ENCODE data around the gene ANKRD49.
"Not testable (repeated sequence)": the region's sequence is repeated elsewhere in the genome, so short reads cannot be mapped to it uniquely, and the experiment has no call there.

ANKRD49 gene

GRCh38 chr11:94506513-94506912, 12.7 kb downstream of the ANKRD49 start:
- not testable (repeated sequence) for DNase-seq

DNA sequence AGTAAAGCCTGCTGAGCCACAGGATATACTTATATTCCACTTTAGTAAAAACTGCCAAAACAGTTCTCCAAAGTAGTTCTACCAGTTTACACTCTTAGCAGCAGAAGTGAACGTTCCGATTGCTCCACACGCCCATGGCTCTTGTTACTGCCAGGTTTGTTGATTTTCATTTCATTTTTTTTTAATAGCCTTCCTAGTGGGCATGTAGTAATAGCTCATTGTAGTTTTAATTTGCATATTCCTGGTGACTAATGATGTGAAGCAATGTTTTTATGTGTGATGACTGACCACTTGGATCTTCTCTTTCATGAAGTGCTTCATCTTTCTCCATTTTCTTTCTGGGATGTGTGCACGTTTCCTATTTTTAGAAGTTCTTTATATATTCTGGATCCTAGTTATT, 13.7 kb downstream of the ANKRD49 start:
- no peak for DNase-seq

DNA sequence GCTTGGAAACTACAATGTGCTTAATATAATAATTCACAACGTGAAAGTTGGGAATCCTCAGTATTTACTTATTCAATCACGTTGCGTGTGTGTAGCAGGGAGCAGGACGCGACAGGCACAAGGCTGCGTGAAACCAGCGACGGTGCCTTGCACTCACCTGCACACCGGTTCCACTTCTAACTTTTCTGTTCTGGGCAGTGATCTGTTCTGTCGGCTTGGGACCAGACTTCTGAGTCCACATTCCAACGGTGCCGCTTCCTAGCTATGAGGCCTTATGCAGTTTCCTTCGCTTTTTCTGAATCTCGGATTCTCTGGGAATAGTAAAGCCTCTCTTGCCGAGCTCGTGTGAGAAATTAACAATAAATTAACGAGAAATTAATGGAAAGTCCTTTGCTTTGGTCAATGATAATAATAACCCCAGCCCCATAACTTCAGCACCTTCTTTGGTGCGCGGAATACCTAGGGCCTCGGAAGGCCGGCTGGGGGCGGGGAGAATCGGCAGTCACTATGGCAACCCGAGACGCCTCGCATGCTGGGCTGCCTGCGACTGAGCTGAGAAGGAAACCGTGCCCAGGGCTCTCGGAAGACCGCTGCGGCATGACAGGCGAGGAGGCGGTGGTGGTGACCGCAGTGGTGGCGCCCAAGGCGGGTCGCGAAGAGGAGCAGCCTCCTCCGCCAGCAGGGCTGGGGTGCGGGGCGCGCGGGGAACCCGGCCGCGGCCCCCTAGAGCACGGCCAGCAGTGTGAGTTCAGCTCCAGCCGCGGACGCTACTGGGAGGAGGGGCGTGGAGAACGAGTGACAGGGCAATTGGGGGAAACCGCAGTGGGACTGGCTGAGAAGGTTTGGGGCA, 18.4 kb downstream of the ANKRD49 start, which contains the start of gene C11orf97:
TSS of gene C11orf97 (plus strand) at position 530 of the 850 bp plus-strand sequence. CDS start at position 598, 68 bp downstream.
- DNase-seq, result peak in 53 of 56 donors; percentile 7 to 77 (median 51)

GRCh38 chr11:94513091-94513490, 19.3 kb downstream of the ANKRD49 start:
- DNase-seq, result no peak

DNA sequence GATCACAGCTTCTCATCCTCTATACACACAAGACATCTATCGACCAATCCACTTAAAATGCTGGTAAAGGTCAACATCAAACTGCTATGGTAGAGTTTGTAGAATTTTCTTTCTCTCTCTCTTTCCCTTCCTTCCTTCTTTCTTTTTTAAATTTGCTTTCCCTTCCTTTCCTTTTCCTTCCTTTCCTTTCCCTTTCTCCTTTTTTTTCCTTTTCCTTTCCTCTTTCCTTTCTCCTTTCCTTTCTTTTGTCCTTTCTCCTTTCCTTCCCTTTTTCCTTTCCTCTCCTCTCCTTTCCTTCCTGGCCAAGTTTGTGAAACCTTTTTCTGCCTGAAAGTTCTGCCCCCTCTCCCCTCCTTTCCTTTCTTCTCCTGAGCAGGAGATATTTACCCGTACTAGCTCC, 21.6 kb downstream of the ANKRD49 start:
- DNase-seq, result no peak

- DNase-seq, result no peak
These were observed 22.9 kb downstream of the ANKRD49 start for GRCh38 chr11:94516725-94517124.

DNA sequence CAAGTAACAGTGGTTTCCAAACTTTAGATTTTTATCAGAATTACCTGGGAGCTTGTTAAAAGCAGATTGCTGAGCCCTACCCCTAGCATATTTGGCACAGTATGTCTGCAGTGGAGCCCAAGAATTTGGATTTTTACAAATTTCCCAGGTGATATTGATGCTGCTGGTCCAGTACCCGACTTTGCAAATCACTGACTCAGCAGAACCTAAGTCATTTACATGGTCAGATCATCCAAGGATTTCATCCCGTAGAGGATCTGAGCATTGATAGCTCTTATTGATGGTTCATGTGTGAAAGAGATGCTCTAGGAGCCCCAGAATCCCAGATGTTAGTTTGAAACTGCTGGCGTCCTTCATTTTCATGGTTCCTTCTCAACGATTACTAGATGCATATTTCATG, 24.5 kb downstream of the ANKRD49 start:
- no peak for DNase-seq

- peak in 3 of 56 donors; percentile 3 to 34 (median 10) for DNase-seq
These were observed 25.8 kb downstream of the ANKRD49 start for GRCh38 chr11:94519478-94520084.

- DNase-seq, result no peak
These were observed 27.9 kb downstream of the ANKRD49 start for GRCh38 chr11:94521684-94522083.

DNA sequence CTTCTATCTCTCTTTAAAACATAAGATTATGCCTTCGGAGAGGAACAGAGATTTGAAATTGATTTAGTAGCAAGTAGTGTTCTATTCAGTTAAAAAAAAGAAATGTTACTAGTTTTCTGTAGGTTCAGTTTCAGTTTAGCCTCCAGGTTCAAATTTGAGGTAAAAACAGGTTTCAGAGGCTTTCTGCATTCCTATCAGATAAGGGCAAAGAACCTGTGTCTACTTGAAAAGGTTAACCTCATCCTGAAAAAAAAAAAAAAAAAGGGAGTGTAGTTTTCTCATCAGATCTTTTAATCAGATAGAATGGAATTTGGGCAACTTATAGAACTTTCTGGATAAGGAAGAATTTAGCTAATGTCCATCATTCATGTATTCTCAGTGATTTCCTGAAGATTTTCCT, 30.6 kb downstream of the ANKRD49 start:
- DNase-seq, result no peak

DNA sequence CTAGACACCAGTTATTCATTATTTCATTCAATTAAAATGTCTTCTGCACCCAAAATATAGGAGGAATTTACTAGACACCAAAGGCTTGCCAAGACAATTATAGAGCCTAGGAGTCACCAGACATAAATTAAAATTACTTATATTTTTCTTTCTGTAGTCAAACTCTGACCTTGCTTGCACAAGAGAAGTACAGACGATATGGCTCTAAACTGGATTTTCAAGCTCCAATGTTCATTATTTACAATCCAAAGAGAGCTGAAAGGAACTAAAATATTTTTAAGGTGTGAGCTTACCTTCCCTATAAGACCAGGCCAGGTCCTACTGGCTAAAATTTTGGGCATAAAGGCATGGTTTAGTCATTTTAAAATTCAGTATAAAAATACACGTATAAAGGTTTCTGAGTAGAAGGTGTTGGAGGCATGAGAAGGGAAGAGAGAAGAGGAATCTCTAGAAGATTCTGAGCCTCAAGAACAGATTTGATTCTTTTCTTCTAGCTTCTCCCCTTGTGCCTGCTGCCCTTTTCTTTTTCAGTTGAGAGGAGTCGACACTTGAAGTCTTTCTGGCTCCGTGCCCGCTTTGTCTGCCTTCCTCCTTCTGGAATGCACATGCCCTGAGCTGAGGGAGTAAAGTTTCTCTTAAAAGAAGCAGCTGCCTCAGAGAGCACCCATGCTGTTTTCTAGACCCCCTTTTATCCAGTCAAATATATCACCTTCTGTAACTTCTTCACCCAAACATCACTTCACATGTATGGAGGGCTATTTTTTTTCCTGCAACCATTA, 32.0 kb downstream of the ANKRD49 start:
- DNase-seq, result peak in 11 of 56 donors; percentile 5 to 62 (median 15)

DNA sequence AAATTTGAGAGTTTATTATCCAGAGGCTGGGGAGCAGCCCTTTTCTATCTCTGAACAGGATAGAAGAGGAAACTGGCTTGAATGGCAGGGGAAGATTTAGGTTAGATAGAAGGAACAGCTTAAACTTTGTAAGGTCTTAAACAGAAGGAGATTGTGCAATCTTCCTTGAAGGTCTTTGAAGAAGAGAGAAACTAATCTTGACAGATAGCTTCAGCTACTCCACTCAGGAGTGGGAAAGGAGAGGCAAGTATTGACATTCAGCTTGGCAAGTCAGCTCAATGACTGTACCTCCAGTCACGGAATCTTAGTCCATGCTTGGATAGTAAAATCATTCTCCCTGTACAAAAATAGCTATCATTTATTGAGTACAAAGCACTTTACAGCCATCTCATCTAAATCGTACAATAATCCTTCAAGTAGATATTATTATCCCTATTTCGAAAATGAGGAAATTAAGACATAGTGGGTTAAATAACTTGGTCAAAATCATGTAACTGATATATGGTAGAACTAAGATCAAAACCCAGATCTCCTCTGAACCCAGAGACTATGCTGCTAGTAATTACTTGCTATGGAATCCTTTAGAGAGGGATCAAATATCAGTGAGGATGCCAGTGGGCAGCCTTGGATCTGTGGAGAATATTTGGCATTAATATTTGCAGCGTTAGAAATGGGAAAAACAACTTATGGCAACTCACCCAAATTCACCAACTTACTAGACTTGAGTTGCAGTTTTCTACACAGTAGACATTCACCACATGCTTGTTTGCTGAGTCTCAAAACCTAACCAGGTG, 33.1 kb downstream of the ANKRD49 start:
- DNase-seq, result no peak

- no peak for DNase-seq
These were observed 34.8 kb downstream of the ANKRD49 start for GRCh38 chr11:94528551-94528950.

DNA sequence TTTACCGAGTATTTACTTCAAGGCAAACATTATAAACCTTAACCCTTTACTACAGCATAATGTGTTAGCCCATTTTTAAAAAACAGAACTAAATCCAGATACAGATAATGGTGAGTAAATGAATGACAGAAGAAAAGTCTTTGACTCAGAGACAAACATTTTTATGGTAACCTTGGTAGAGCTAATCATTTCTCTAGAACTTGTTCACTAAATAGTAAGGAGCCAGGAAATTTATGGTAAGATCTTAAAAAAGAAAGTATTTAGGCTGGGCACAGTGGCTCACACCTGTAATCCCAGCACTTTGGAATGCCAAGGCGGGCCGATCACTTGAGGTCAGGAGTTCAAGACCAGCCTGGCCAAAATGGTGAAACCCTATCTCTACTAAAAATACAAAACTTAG, 38.4 kb downstream of the ANKRD49 start:
- no peak for DNase-seq

GRCh38 chr11:94533206-94533605, 39.4 kb downstream of the ANKRD49 start:
- DNase-seq, result no peak

GRCh38 chr11:94533696-94534630, 40.2 kb downstream of the ANKRD49 start:
- DNase-seq, result no peak

DNA sequence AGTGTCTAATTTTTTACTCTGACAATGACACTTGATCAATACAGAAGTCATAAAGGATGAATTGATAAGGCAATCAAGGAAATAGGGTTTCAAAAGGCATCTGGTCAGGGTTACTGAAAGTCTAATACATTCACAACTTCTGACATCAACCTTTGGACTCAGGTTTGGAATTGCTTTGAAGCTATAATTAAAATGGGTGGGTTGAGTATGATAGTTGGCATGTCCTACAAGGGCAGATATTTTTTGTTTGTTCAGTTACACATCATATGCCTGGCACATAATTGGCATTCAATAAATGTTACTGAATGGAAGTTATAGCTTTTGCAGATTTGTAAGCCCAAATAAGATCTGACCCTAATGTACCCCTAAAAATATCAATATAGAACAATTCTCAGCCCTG, 42.6 kb downstream of the ANKRD49 start:
- DNase-seq, result no peak

GRCh38 chr11:94537031-94537600, 43.3 kb downstream of the ANKRD49 start:
- DNase-seq, result no peak

GRCh38 chr11:94539420-94539819, 45.6 kb downstream of the ANKRD49 start:
- no peak for DNase-seq
